Cardiac septum (tissue), 1 donor: ENCODE data around the gene GATAD1. TPM values are rescaled to one million over a fixed set of nuclear protein-coding genes. Genes with fewer than 3 reads are reported as not detected.
"Not testable (repeated sequence)": the region's sequence is repeated elsewhere in the genome, so short reads cannot be mapped to it uniquely, and the experiment has no call there.

Experiments
- DNase-seq: peaks from one replicate; pipeline ENCODE4 v3.0.0-alpha.2; 2020; ENCODE audit warnings: low spot score
- intact Hi-C: fragments of 100-400 bp; cut with DNase I; formaldehyde crosslinking; loops from one replicate; pipeline ENCODE4 v1.14.0; 2022
- total RNA-seq: library from RNA; stranded (reverse); fragmentation: NEBNext Ultra II Directional; extraction: Animal tissue kit (Norgen Biotek cat#: 25700); gene quantifications from one replicate; pipeline ENCODE4 v1.2.1, GENCODE V29; 2021
- donor health status: DM: no; HTN: no; CAD: no.

The GATAD1 gene
- total RNA-seq, 1 donor from 2014 or later = 16.7 TPM

DNA sequence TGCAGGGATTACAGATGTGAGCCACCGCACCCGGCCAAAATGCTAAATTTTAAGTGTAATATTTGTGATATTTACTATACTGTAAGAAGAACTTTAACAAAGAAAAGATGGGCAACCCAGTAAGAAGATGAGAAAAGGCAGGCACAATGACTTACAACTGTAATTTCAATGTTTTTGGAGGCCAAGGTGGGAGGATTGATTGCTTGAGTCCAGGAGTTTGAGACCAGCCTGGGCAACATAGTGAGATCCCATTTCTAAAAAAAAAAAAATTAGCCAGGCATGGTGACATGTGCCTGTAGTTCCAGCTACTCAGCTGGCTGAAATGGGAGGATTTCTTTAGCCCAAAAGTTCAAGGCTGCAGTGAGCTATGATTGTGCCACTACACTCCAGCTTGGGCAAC lies 11.7 kb upstream of the GATAD1 start:
- intact Hi-C loops = no loop called here
- DNase-seq = no peak

DNA sequence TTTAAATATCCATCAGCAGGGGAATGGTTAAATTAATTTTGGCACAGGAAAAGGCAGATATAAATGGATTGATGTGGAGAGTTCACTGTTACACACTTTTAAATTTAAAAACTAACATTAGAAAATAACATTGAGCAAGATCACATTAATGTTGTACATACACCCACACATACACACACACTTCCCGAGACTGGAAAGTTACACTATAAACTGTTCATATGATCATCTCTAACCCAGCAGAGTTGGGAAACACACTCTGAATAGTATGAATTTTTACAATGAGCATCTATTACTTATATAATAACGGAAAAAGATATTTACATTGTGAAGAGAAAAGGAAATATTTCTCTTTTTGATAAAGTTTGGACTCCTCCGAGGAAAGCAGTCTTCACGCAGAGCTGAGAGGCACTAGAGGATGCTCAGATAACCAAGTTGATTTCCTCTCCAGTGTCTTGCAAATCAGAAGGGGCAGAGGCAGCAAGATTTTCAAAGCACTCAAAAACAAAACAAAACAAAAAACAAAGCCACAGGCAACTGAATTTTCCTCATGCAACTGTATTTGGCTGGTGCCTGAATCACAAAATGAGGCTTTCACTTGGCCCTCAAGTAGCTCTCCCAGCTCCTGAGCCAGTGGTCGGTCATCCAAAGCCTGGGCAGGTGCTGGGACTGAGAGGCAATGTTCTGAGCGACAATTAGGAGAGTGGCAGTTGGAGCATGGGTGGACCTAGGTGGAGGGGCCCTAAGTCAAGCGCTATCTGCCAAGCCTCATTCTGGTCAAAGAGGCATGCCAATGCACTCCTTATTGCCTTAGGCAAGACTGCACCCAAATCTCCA lies 10.5 kb upstream of the GATAD1 start:
- intact Hi-C loops = no loop called here
- DNase-seq = no peak

DNA sequence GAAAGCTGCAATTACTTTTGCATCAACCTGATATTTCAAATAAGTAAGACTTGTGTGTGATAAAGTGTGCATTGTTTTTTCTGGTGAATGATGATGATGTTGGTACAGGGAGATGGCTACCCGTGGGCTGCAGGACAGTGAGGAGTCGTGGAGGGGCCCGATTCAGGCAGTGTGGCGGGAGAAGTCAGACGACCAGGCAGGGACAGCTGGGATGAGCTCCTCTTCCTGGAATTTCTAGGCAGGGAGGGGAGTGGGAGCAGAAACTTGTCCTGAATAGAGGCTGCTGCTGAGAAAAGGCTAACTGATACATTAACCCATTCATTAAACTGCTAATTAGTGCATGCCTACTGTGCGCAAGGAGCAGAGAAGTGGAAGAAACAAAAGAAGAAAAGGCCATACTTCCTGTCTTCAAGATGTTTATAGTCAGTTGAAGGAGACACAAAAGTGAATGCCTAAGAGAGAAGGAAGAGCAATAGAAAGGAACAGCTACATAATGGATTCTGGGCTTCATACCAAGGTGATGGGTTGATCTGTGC lies 9.3 kb upstream of the GATAD1 start:
- intact Hi-C loops = no loop called here

GRCh38 chr7:92442720-92443119 lies 4.6 kb upstream of the GATAD1 start:
- DNase-seq, intact Hi-C loops: not testable (repeated sequence)

More for the DNA sequence above, 9.3 kb upstream of the GATAD1 start:
- no peak for DNase-seq

- no peak for DNase-seq
- intact Hi-C loops = loop anchor here (1.0 to 5.0 kb wide), 4 partner anchors 22 to 565 kb away; partner anchors contain the start of genes ANKIB1, KRIT1, LRRD1 and MTERF1
Measured at GRCh38 chr7:92446869-92447344, 375 bp upstream of the GATAD1 start.

DNA sequence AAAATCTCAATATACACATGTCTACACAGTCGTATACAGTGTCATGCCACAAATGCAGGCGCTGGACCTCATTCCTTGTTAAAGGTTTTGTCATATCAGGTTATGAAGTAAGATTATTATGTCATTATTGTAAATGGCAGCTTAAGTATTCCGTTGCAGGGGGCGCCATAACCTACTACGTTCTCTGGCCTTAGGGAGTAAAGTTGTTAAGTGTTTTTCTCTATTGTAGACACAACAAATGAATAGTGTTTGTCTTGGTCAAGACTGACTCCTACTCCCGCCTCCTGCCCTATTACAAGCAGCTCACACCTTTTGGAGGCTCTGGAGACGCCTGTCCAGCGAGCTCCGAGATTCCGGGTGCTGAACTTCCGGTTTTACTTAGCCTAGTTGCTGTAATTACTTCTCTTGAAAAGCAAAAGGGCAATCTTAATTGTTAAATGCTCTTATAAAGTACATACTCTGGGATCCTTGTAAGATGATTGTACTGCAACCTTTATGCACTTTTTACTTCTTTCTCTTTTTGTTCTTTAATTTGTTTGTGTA lies 994 bp downstream of the GATAD1 start:
- no peak for DNase-seq
- intact Hi-C loops = loop anchor here (5.0 kb wide), 3 partner anchors 201 to 566 kb away; partner anchors contain the start of genes ANKIB1, KRIT1, LRRD1 and MTERF1

DNA sequence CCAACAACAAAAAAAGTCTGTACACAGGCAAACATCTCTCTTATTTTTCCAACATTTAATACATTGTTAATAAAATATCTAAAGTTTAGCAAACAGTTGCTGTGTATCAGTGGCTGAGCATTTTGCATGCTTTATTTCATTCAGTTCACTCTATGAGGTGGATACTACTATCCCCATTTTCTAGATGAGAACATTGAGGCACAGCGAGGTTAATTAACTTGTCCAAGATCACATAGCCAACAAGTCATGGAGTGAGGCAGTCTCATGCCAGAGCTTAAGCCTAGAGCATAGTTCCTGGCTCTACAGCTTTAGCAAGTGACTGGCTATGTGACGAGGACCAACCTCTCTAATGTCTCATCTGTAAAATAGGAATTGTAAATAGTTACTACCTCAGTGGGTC lies 4.4 kb downstream of the GATAD1 start:
- intact Hi-C loops = no loop called here

DNA sequence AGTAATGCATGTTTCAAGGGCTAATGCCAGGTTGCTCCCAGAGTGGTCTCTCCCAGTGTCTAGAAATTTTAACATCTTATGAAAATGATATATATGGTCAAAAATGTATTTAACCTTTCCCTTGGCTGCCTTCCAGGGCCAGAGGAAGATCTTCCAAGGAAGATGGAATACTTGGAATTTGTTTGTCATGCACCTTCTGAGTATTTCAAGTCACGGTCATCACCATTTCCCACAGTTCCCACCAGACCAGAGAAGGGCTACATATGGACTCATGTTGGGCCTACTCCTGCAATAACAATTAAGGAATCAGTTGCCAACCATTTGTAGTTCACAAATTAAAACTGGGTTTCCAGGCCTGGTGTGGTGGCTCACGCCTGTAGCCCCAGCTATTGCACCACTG lies 9.0 kb downstream of the GATAD1 start:
- intact Hi-C loops = no loop called here
- DNase-seq = no peak

More for the DNA sequence above, 4.4 kb downstream of the GATAD1 start:
- DNase-seq = no peak

DNA sequence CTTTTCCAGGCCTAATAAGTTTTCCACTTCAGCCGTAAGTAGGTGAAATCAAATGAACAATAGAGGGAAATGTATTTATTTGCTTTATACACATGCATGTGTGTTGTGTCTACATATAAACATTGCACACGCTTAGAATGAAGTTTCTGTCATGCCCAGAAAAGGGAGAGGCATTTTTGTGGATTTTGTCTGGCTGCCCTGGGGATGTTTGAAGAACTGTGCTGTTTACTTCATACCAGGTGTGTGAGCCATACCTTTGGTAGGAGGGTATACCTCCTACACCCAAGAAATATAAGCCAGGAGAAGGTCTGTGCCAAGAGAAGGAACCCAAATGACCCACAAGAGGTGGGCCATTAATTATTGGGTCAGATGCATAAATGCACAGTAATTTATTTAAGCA lies 12.8 kb downstream of the GATAD1 start:
- intact Hi-C loops = no loop called here
- no peak for DNase-seq

DNA sequence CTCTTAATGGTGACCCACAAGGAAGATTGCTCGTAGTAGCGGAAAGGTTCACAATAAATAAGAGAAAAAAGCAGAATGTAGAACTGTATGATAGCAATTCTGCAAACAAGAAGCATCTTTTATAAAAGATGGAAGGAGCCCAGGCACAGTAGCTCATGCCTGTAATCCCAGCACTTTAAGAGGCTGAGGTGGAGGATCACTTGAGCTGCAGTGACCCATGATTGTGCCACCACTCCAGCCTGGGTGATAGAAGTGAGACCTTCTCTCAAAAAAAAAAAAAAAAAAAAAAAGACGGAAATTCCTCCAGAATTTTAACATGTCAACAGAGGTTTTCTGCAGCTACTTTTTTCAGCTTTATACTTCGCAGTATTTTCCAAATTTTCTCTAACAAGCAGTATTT lies 13.2 kb downstream of the GATAD1 start:
- DNase-seq = no peak
- intact Hi-C loops = no loop called here

GRCh38 chr7:92461027-92462003 lies 14.0 kb downstream of the GATAD1 start:
- intact Hi-C loops = no loop called here
- no peak for DNase-seq

GRCh38 chr7:92462560-92462959 lies 15.3 kb downstream of the GATAD1 start:
- no peak for DNase-seq
- intact Hi-C loops = no loop called here

- no peak for DNase-seq
- intact Hi-C loops = no loop called here
Measured at GRCh38 chr7:92464515-92464914, 17.2 kb downstream of the GATAD1 start.

GRCh38 chr7:92466682-92467081 lies 19.4 kb downstream of the GATAD1 start:
- intact Hi-C loops = no loop called here
- no peak for DNase-seq

DNA sequence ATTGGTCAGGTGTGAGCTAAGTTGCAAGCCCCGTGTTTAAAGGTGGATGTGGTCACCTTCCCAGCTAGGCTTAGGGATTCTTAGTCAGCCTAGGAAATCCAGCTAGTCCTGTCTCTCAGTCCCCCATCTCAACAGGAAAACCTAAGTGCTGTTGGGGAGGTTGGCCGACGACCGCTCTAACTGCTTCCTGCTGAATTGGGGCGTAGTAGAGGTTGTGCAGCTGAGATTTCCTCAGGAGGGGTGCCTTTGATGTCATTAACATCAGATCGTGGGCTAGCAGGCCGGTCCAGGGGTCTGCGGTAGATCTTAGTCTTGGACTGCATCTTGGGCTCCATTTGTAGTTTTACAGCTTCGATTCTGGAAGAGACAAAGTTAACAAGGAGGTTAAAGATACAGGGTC lies 21.3 kb downstream of the GATAD1 start:
- intact Hi-C loops, DNase-seq: not testable (repeated sequence)

DNA sequence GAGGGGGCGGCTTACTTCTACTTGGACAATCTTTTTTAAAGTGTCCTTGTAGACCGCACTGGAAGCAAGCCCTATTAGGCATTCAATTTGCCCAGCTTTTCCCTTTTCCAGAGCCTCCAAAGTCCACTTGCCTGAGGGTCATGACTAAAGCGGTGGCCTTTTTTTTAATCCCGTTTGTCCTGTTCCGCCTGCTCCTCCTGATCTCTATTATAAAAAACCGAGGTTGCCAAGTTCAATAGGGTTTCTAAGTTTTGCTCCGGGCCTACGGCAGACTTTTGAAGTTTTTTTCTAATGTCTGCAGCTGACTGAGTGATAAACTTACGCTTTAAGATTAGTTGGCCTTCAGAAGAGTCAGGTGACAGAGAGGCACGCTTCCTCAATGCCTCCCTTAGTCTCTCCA lies 26.7 kb downstream of the GATAD1 start:
- intact Hi-C loops, DNase-seq: not testable (repeated sequence)

DNA sequence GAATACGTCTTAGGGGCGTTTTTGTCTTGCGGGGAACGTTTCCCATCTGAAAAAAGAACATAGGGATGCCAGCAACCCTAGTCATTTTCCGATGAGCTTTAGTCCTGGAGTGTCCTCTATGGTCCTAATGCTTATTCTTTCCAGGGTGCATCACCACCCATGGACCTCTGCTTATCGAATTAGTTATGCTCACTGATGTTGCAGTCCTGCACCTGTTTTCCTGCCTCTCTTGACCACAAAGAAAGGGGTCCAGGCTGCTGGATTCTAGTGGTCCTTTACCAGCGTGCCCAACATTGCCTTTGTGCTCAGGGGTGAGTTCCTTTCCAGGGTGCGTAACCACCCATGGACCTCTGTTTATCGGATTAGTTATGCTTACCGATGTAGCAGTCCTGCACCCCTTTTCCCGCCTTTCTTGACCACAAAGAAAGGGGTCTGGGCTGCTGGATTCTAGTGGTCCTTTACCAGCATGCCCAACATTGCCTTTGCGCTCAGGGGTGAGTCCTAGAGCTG lies 28.0 kb downstream of the GATAD1 start:
- DNase-seq, intact Hi-C loops: not testable (repeated sequence)

GRCh38 chr7:92475851-92476590 lies 28.7 kb downstream of the GATAD1 start:
- DNase-seq, intact Hi-C loops: not testable (repeated sequence)

DNA sequence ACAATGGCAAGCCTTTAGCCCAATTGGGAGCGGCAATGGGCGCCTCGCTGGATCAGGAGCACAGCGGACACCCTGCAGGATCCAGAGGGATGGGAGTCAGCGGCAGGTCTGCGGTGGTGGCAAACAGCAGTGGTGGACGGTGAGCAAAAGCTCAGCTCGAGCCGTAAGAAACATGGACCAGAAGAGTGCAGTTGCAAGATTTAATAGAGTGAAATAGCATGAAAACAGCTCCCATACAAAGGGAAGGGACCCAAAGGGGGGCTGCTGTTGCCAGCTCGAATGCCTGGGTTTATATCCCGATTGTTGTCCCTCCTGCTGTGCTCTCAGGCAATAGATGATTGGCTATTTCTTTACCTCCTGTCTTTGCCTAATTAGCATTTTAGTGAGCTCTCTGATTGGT lies 30.4 kb downstream of the GATAD1 start, which contains the start of gene ERVW-1:
Gene ERVW-1 (minus strand): TSS at position 266 of the 400 bp plus-strand sequence. CDS start 7,565 bp downstream, outside the sequence.
- intact Hi-C loops, DNase-seq: not testable (repeated sequence)
